ENCODE results near the gene MGAT3. TPM values are rescaled to one million over a fixed set of nuclear protein-coding genes. Genes with fewer than 3 reads are reported as not detected.

Gene MGAT3
- total RNA-seq, 1 donor from 2014 or later, result 2.1 TPM

- Histone ChIP-seq H3K4me3 (ENCODE audit: low read length in 3 of 3) (no peak overlapping the region), H3K4me1 (ENCODE audit: control insufficient read depth in 3 of 3, insufficient read depth in 3 of 3, low read length in 3 of 3) (peaks cover 42 to 58% (median 49%) of the 10 kb centered on the region in 3 donors), H3K27me3 (ENCODE audit: control insufficient read depth in 3 of 3, insufficient read depth in 3 of 3, low read length in 3 of 3) (peaks cover 0 to 4% (median 0%) of the 10 kb centered on the region in 3 donors), H3K27ac (ENCODE audit: low read depth, low read length) (peak overlapping the region; percentile 45), H3K9ac (ENCODE audit: low read depth in 1 of 3, low read length in 3 of 3) (peak overlapping the region in 1 of 3 donors; percentile 57), H3K9me3 (ENCODE audit: control insufficient read depth in 3 of 3, low read length in 3 of 3) (no peaks in the 10 kb centered on the region), H3K36me3 (ENCODE audit: control insufficient read depth in 3 of 3, insufficient read depth in 3 of 3, low read length in 3 of 3) (peaks cover 15 to 26% (median 16%) of the 10 kb centered on the region in 3 donors)
These were observed 23.2 kb upstream of the MGAT3 start for GRCh38 chr22:39433476-39434242.

- H3K27me3 ChIP-seq (ENCODE audit: control insufficient read depth in 3 of 3, insufficient read depth in 3 of 3, low read length in 3 of 3), result peaks cover 1 to 8% (median 4%) of the 10 kb centered on the region in 3 donors
- H3K4me1 ChIP-seq (ENCODE audit: control insufficient read depth in 3 of 3, insufficient read depth in 3 of 3, low read length in 3 of 3), result peaks cover 42 to 58% (median 49%) of the 10 kb centered on the region in 3 donors
- peaks cover 10 to 20% (median 11%) of the 10 kb centered on the region in 3 donors for H3K36me3 ChIP-seq (ENCODE audit: control insufficient read depth in 3 of 3, insufficient read depth in 3 of 3, low read length in 3 of 3)
- H3K9me3 ChIP-seq (ENCODE audit: control insufficient read depth in 3 of 3, low read length in 3 of 3), result no peaks in the 10 kb centered on the region
- peak overlapping the region; percentile 50 for H3K27ac ChIP-seq (ENCODE audit: low read depth, low read length)
- peak overlapping the region in 2 of 3 donors; percentile 68 to 74 for H3K9ac ChIP-seq (ENCODE audit: low read depth in 1 of 3, low read length in 3 of 3)
- H3K4me3 ChIP-seq (ENCODE audit: low read length in 3 of 3), result no peak overlapping the region
These were observed 22.6 kb upstream of the MGAT3 start for GRCh38 chr22:39434243-39434653.

GRCh38 chr22:39434721-39435120 is 22.1 kb upstream of the MGAT3 start:
- Histone ChIP-seq H3K27me3 (ENCODE audit: control insufficient read depth in 3 of 3, insufficient read depth in 3 of 3, low read length in 3 of 3) (peaks cover 6 to 11% (median 6%) of the 10 kb centered on the region in 3 donors), H3K9ac (ENCODE audit: low read depth in 1 of 3, low read length in 3 of 3) (peak overlapping the region in 2 of 3 donors; percentile 68 to 74), H3K9me3 (ENCODE audit: control insufficient read depth in 3 of 3, low read length in 3 of 3) (no peaks in the 10 kb centered on the region), H3K4me3 (ENCODE audit: low read length in 3 of 3) (no peak overlapping the region), H3K4me1 (ENCODE audit: control insufficient read depth in 3 of 3, insufficient read depth in 3 of 3, low read length in 3 of 3) (peaks cover 42 to 58% (median 49%) of the 10 kb centered on the region in 3 donors), H3K36me3 (ENCODE audit: control insufficient read depth in 3 of 3, insufficient read depth in 3 of 3, low read length in 3 of 3) (peaks cover 9 to 19% (median 11%) of the 10 kb centered on the region in 3 donors), H3K27ac (ENCODE audit: low read depth, low read length) (peak overlapping the region; percentile 50)

GRCh38 chr22:39435616-39436015 is 21.2 kb upstream of the MGAT3 start:
- H3K4me1 ChIP-seq (ENCODE audit: control insufficient read depth in 3 of 3, insufficient read depth in 3 of 3, low read length in 3 of 3), result peaks cover 42 to 54% (median 42%) of the 10 kb centered on the region in 3 donors
- peaks cover 4 to 13% (median 9%) of the 10 kb centered on the region in 3 donors for H3K36me3 ChIP-seq (ENCODE audit: control insufficient read depth in 3 of 3, insufficient read depth in 3 of 3, low read length in 3 of 3)

GRCh38 chr22:39437791-39438704 is 18.8 kb upstream of the MGAT3 start:
- Histone ChIP-seq H3K4me1 (ENCODE audit: control insufficient read depth in 3 of 3, insufficient read depth in 3 of 3, low read length in 3 of 3) (peaks cover 18 to 30% (median 19%) of the 10 kb centered on the region in 3 donors), H3K9me3 (ENCODE audit: control insufficient read depth in 3 of 3, low read length in 3 of 3) (no peaks in the 10 kb centered on the region), H3K9ac (ENCODE audit: low read depth in 1 of 3, low read length in 3 of 3) (peak overlapping the region in 2 of 3 donors; percentile 38 to 70), H3K4me3 (ENCODE audit: low read length in 3 of 3) (no peak overlapping the region), H3K27ac (ENCODE audit: low read depth, low read length) (no peak overlapping the region), H3K27me3 (ENCODE audit: control insufficient read depth in 3 of 3, insufficient read depth in 3 of 3, low read length in 3 of 3) (peaks cover 6 to 29% (median 7%) of the 10 kb centered on the region in 3 donors), H3K36me3 (ENCODE audit: control insufficient read depth in 3 of 3, insufficient read depth in 3 of 3, low read length in 3 of 3) (peaks cover 0 to 7% (median 5%) of the 10 kb centered on the region in 3 donors)

More at GRCh38 chr22:39435616-39436015, 21.2 kb upstream of the MGAT3 start:
- Histone ChIP-seq H3K27me3 (ENCODE audit: control insufficient read depth in 3 of 3, insufficient read depth in 3 of 3, low read length in 3 of 3) (peaks cover 6 to 16% (median 7%) of the 10 kb centered on the region in 3 donors), H3K27ac (ENCODE audit: low read depth, low read length) (no peak overlapping the region), H3K9me3 (ENCODE audit: control insufficient read depth in 3 of 3, low read length in 3 of 3) (no peaks in the 10 kb centered on the region), H3K4me3 (ENCODE audit: low read length in 3 of 3) (no peak overlapping the region), H3K9ac (ENCODE audit: low read depth in 1 of 3, low read length in 3 of 3) (peak overlapping the region in 1 of 3 donors; percentile 40)

- Histone ChIP-seq H3K9ac (ENCODE audit: low read depth in 1 of 3, low read length in 3 of 3) (no peak overlapping the region), H3K9me3 (ENCODE audit: control insufficient read depth in 3 of 3, low read length in 3 of 3) (no peaks in the 10 kb centered on the region), H3K27me3 (ENCODE audit: control insufficient read depth in 3 of 3, insufficient read depth in 3 of 3, low read length in 3 of 3) (peaks cover 6 to 33% (median 7%) of the 10 kb centered on the region in 3 donors), H3K4me3 (ENCODE audit: low read length in 3 of 3) (no peak overlapping the region), H3K4me1 (ENCODE audit: control insufficient read depth in 3 of 3, insufficient read depth in 3 of 3, low read length in 3 of 3) (peaks cover 14 to 21% (median 16%) of the 10 kb centered on the region in 3 donors), H3K36me3 (ENCODE audit: control insufficient read depth in 3 of 3, insufficient read depth in 3 of 3, low read length in 3 of 3) (peaks cover 0 to 3% (median 3%) of the 10 kb centered on the region in 3 donors), H3K27ac (ENCODE audit: low read depth, low read length) (no peak overlapping the region)
These were observed 17.6 kb upstream of the MGAT3 start for GRCh38 chr22:39439170-39439569.

- no peak overlapping the region for H3K9ac ChIP-seq (ENCODE audit: low read depth in 1 of 3, low read length in 3 of 3)
- peaks cover 9 to 50% (median 16%) of the 10 kb centered on the region in 3 donors for H3K27me3 ChIP-seq (ENCODE audit: control insufficient read depth in 3 of 3, insufficient read depth in 3 of 3, low read length in 3 of 3)
- H3K27ac ChIP-seq (ENCODE audit: low read depth, low read length), result no peak overlapping the region
- no peak overlapping the region for H3K4me3 ChIP-seq (ENCODE audit: low read length in 3 of 3)
- no peaks in the 10 kb centered on the region for H3K36me3 ChIP-seq (ENCODE audit: control insufficient read depth in 3 of 3, insufficient read depth in 3 of 3, low read length in 3 of 3)
- H3K4me1 ChIP-seq (ENCODE audit: control insufficient read depth in 3 of 3, insufficient read depth in 3 of 3, low read length in 3 of 3), result no peaks in the 10 kb centered on the region
- no peaks in the 10 kb centered on the region for H3K9me3 ChIP-seq (ENCODE audit: control insufficient read depth in 3 of 3, low read length in 3 of 3)
These were observed 13.4 kb upstream of the MGAT3 start for GRCh38 chr22:39443398-39443797.

GRCh38 chr22:39444247-39444800 is 12.5 kb upstream of the MGAT3 start:
- peaks cover 7 to 44% (median 12%) of the 10 kb centered on the region in 3 donors for H3K27me3 ChIP-seq (ENCODE audit: control insufficient read depth in 3 of 3, insufficient read depth in 3 of 3, low read length in 3 of 3)
- no peaks in the 10 kb centered on the region for H3K36me3 ChIP-seq (ENCODE audit: control insufficient read depth in 3 of 3, insufficient read depth in 3 of 3, low read length in 3 of 3)
- no peaks in the 10 kb centered on the region for H3K4me1 ChIP-seq (ENCODE audit: control insufficient read depth in 3 of 3, insufficient read depth in 3 of 3, low read length in 3 of 3)
- no peak overlapping the region for H3K4me3 ChIP-seq (ENCODE audit: low read length in 3 of 3)
- H3K9me3 ChIP-seq (ENCODE audit: control insufficient read depth in 3 of 3, low read length in 3 of 3), result no peaks in the 10 kb centered on the region
- no peak overlapping the region for H3K9ac ChIP-seq (ENCODE audit: low read depth in 1 of 3, low read length in 3 of 3)
- no peak overlapping the region for H3K27ac ChIP-seq (ENCODE audit: low read depth, low read length)

- no peak overlapping the region for H3K4me3 ChIP-seq (ENCODE audit: low read length in 3 of 3)
- H3K27ac ChIP-seq (ENCODE audit: low read depth, low read length), result no peak overlapping the region
- peaks cover 2 to 39% (median 9%) of the 10 kb centered on the region in 3 donors for H3K27me3 ChIP-seq (ENCODE audit: control insufficient read depth in 3 of 3, insufficient read depth in 3 of 3, low read length in 3 of 3)
- H3K4me1 ChIP-seq (ENCODE audit: control insufficient read depth in 3 of 3, insufficient read depth in 3 of 3, low read length in 3 of 3), result no peaks in the 10 kb centered on the region
- no peaks in the 10 kb centered on the region for H3K36me3 ChIP-seq (ENCODE audit: control insufficient read depth in 3 of 3, insufficient read depth in 3 of 3, low read length in 3 of 3)
- no peak overlapping the region for H3K9ac ChIP-seq (ENCODE audit: low read depth in 1 of 3, low read length in 3 of 3)
- no peaks in the 10 kb centered on the region for H3K9me3 ChIP-seq (ENCODE audit: control insufficient read depth in 3 of 3, low read length in 3 of 3)
These were observed 11.8 kb upstream of the MGAT3 start for GRCh38 chr22:39444937-39445465.
